HepG2 (cell line): Measurements from ENCODE around the gene C1orf159. TPM values are rescaled to one million over a fixed set of nuclear protein-coding genes. Genes with fewer than 3 reads are reported as not detected.
A peak's percentile ranks its signal among the peaks of the same experiment; 100 is the strongest.

ENCODE experiments used
- ATF4 ChIP-seq, 2 experiments: fragments of 450-650 bp in 1 of 2; sonication (generic) in 1 of 2; formaldehyde crosslinking; IDR thresholded peaks; 2 replicates each; pipeline versions ENCODE4 v1.5.0 to v1.8.0; 2020 to 2022; ENCODE audit warnings: mild to moderate bottlenecking in 1 of 2, missing genetic modification reagents in 1 of 2
- GATAD1 ChIP-seq: IDR thresholded peaks from 2 replicates; pipeline ENCODE4 v1.6.1; 2016; ENCODE audit warnings: missing genetic modification reagents, missing compliant biosample characterization
- HOMEZ ChIP-seq: IDR thresholded peaks from 2 replicates; pipeline ENCODE4 v1.6.1; 2016; ENCODE audit warnings: low read depth
- ISX ChIP-seq: sonication (generic); formaldehyde crosslinking; conservative IDR thresholded peaks from 2 replicates; pipeline ENCODE4 v1.5.0; 2020; ENCODE audit warnings: missing genetic modification reagents
- POLR2A ChIP-seq, 2 experiments: IDR thresholded peaks; 2 replicates each; pipeline ENCODE4 v1.6.1; 2011; ENCODE audit warnings: low read depth in 2 of 2, low read length in 2 of 2, mild to moderate bottlenecking in 1 of 2, moderate library complexity in 1 of 2; ENCODE audit not compliant: insufficient read depth in 1 of 2
- RXRB ChIP-seq: IDR thresholded peaks from 2 replicates; pipeline ENCODE4 v1.6.1; 2016; ENCODE audit warnings: borderline replicate concordance, missing genetic modification reagents, missing compliant biosample characterization
- SOX5 ChIP-seq: IDR thresholded peaks from 2 replicates; pipeline ENCODE4 v1.6.1; 2016; ENCODE audit warnings: borderline replicate concordance
- SOX6 ChIP-seq, 2 experiments: fragments of 450-650 bp in 1 of 2; sonication (generic) in 1 of 2; formaldehyde crosslinking in 1 of 2; IDR thresholded peaks; 2 replicates each; pipeline versions ENCODE4 v1.4.0 to v1.6.1; 2017 to 2020; ENCODE audit warnings: antibody characterized with exemption in 1 of 2, mild to moderate bottlenecking in 1 of 2, missing genetic modification reagents in 1 of 2
- TGIF2 ChIP-seq: IDR thresholded peaks from 2 replicates; pipeline ENCODE4 v1.6.1; 2016; ENCODE audit warnings: control low read depth, missing compliant biosample characterization
- ZNF251 ChIP-seq: sonication (generic); formaldehyde crosslinking; IDR thresholded peaks from 2 replicates; pipeline ENCODE4 v1.9.0; 2021; ENCODE audit warnings: mild to moderate bottlenecking, missing genetic modification reagents
- ZNF407 ChIP-seq: sonication (generic); formaldehyde crosslinking; IDR thresholded peaks from one replicate; pipeline ENCODE4 v1.5.1; 2020; ENCODE audit warnings: mild to moderate bottlenecking, missing genetic modification reagents; ENCODE audit errors: not compliant biosample characterization
- ZNF468 ChIP-seq: sonication (generic); formaldehyde crosslinking; IDR thresholded peaks from 2 replicates; pipeline ENCODE4 v1.8.0; 2022; ENCODE audit warnings: mild to moderate bottlenecking, moderate library complexity, missing genetic modification reagents
- ZNF704 ChIP-seq: sonication (generic); formaldehyde crosslinking; IDR thresholded peaks from 2 replicates; pipeline ENCODE4 v1.8.1; 2023; ENCODE audit warnings: mild to moderate bottlenecking, inconsistent platforms, moderate library complexity, missing genetic modification reagents, borderline replicate concordance
- ZNF737 ChIP-seq: sonication (generic); formaldehyde crosslinking; IDR thresholded peaks from 2 replicates; pipeline ENCODE4 v1.5.0; 2020; ENCODE audit warnings: missing genetic modification reagents, mild to moderate bottlenecking, borderline replicate concordance
- ZNF878 ChIP-seq: sonication (generic); formaldehyde crosslinking; IDR thresholded peaks from 2 replicates; pipeline ENCODE4 v1.8.1; 2023; ENCODE audit warnings: mild to moderate bottlenecking, missing genetic modification reagents, moderate library complexity
- polyA plus RNA-seq, 8 experiments: library from polyadenylated mRNA; depleted of rRNA in 3 of 8; stranded (reverse) in 7 of 8; unstranded in 1 of 8; fragments of >200 nt; fragmentation: Illumina TruSeq in 4 of 8; extraction: Trizol in 4 of 8; gene quantifications; 2 replicates each; pipeline versions ENCODE4 v1.2.1 to v1.2.3, GENCODE V29; 2011 to 2016; ENCODE audit warnings: low read depth in 4 of 8, missing spikeins in 1 of 8, mixed read lengths in 1 of 8; ENCODE audit not compliant: insufficient read depth in 1 of 8
- total RNA-seq, 5 experiments: library from RNA; depleted of rRNA; stranded (reverse); fragments of >200 nt; fragmentation: Illumina TruSeq; extraction: Trizol; gene quantifications; 2 replicates each; pipeline ENCODE4 v1.2.3, GENCODE V29; 2016; ENCODE audit warnings: low read depth in 1 of 5

Gene C1orf159
- total and polyA plus RNA-seq, 2 of the 13 experiments (the other 11 are each of a cell fraction or from before 2014, with no cell fraction given), result 3.8 to 6.7 TPM

GRCh38 chr1:1164701-1165451, 49.0 kb upstream of the C1orf159 start (continued):
- no peak for TF ChIP-seq ZNF407
- no peak for TF ChIP-seq ZNF704 (CRISPR knock-in tag)
- no peak for TF ChIP-seq ZNF878 (CRISPR knock-in tag)
- TF ChIP-seq POLR2A (IDR thresholded peaks at IDR 0.05; ENCODE audit: insufficient read depth in 1 of 2, low read depth in 2 of 2, low read length in 2 of 2), result peak in 1 of 2 experiments; percentile 65; a peak in 2 of 4 replicates
- TF ChIP-seq RXRB (CRISPR knock-in tag), result peak; percentile 34
- no peak for TF ChIP-seq GATAD1 (CRISPR knock-in tag)
- no peak for TF ChIP-seq SOX6 (IDR thresholded peaks at IDR 0.05)
- TF ChIP-seq SOX6 (CRISPR knock-in tag; IDR thresholded peaks at IDR 0.05), result peak; percentile 9; the same call in 1 of the 2 replicates
- TF ChIP-seq ZNF737 (CRISPR knock-in tag), result no peak
- no peak for TF ChIP-seq HOMEZ (CRISPR knock-in tag)
- no peak for TF ChIP-seq ZNF251 (CRISPR knock-in tag)
- no peak for TF ChIP-seq ATF4 (CRISPR knock-in tag; IDR thresholded peaks at IDR 0.05)
- TF ChIP-seq ISX (CRISPR knock-in tag), result no peak
- no peak; the same call in 1 of the 2 replicates for TF ChIP-seq SOX5
- TF ChIP-seq ZNF468, result no peak
- TF ChIP-seq TGIF2, result 0 out of 2 replicates have a peak, but pooled peaks have one; percentile 48
